Endothelial cell of umbilical vein (primary cell): ENCODE results near the gene SMARCA4. TPM values are rescaled to one million over a fixed set of nuclear protein-coding genes. Genes with fewer than 3 reads are reported as not detected.

ENCODE experiments used
- BruUV-seq: library from RNA; stranded (reverse); fragments of 400-500 nt; replicated peaks from 2 replicates; lab custom pipeline; 2021; lab: Mats Ljungman, UMichigan
- CTCF ChIA-PET: fragments of 300-600, 350-600 bp; sonication (Branson Sonifier 250); formaldehyde crosslinking; loops from one replicate; lab custom pipeline; 2021; ENCODE audit warnings: antibody characterized with exemption, inconsistent platforms; lab: Charles Lee
- POLR2A ChIA-PET: fragments of 300-600, 350-600 bp; sonication (Branson Sonifier 250); formaldehyde crosslinking; loops from one replicate; lab custom pipeline; 2021; ENCODE audit warnings: antibody characterized with exemption, inconsistent platforms; lab: Charles Lee
- DNase-seq: peaks from one replicate; pipeline ENCODE4 v3.0.0-alpha.2; 2011; ENCODE audit warnings: low read depth, low spot score
- FAIRE-seq: peaks from 2 replicates; lab custom pipeline; 2011; peaks lifted over from hg19 to GRCh38; lab: Jason Lieb, UNC
- H2AFZ ChIP-seq: 2 replicates; pipeline ENCODE4 v1.6.0; 2012; ENCODE audit warnings: low read depth, low read length, control low read depth, inconsistent platforms
- H3K27ac ChIP-seq: 2 replicates; pipeline ENCODE4 v1.5.1; 2011; ENCODE audit warnings: low read depth, mild to moderate bottlenecking, control low read depth, low read length, moderate library complexity; ENCODE audit not compliant: insufficient read depth
- H3K27me3 ChIP-seq, 2 experiments: 2 replicates each; pipeline versions ENCODE4 v1.6.0 to v1.6.1; 2011; ENCODE audit warnings: low read length in 2 of 2, mixed read lengths in 1 of 2; ENCODE audit not compliant: control insufficient read depth in 2 of 2, insufficient read depth in 2 of 2
- H3K36me3 ChIP-seq, 2 experiments: 2 replicates in 1 of 2; 3 replicates in 1 of 2; pipeline ENCODE4 v1.5.1; 2011; ENCODE audit warnings: low read length in 2 of 2, mild to moderate bottlenecking in 1 of 2, moderate library complexity in 1 of 2; ENCODE audit not compliant: control insufficient read depth in 2 of 2, insufficient read depth in 2 of 2; ENCODE audit errors: extremely low read depth in 1 of 2
- H3K4me1 ChIP-seq: 3 replicates; pipeline ENCODE4 v1.5.1; 2011; ENCODE audit warnings: mild to moderate bottlenecking, low read length; ENCODE audit not compliant: control insufficient read depth, insufficient read depth; ENCODE audit errors: extremely low read depth
- H3K4me2 ChIP-seq: 2 replicates; pipeline ENCODE4 v1.6.1; 2011; ENCODE audit warnings: low read length, control low read depth, mixed read lengths; ENCODE audit not compliant: insufficient read depth
- H3K4me3 ChIP-seq, 3 experiments: fragments of 200-600 bp in 1 of 3; sonication (generic), shearing (Covaris generic) in 1 of 3; replicated peaks in 1 of 3; 2 replicates each; pipeline ENCODE4 v1.5.1; 2011 to 2016; ENCODE audit warnings: control low read depth in 3 of 3, low read length in 3 of 3, mild to moderate bottlenecking in 2 of 3, inconsistent platforms in 1 of 3, low read depth in 1 of 3, moderate library complexity in 1 of 3; ENCODE audit not compliant: insufficient read depth in 1 of 3
- H3K79me2 ChIP-seq: 2 replicates; pipeline ENCODE4 v1.6.0; 2012; ENCODE audit warnings: low read length, inconsistent platforms; ENCODE audit not compliant: control insufficient read depth, insufficient read depth
- H3K9ac ChIP-seq: replicated peaks from 2 replicates; pipeline ENCODE3; 2011; ENCODE audit warnings: low read length, control low read depth; ENCODE audit not compliant: insufficient read depth; ENCODE audit errors: extremely low read depth
- H3K9me1 ChIP-seq: replicated peaks from 3 replicates; pipeline ENCODE4 v1.6.0; 2011; ENCODE audit warnings: mild to moderate bottlenecking, low read length; ENCODE audit not compliant: control insufficient read depth, insufficient read depth; ENCODE audit errors: extremely low read depth
- H3K9me3 ChIP-seq: replicated peaks from 2 replicates; pipeline ENCODE4 v1.5.1; 2012; ENCODE audit warnings: low read length, inconsistent platforms; ENCODE audit not compliant: control insufficient read depth, insufficient read depth
- H4K20me1 ChIP-seq: replicated peaks from 2 replicates; pipeline ENCODE3; 2011; ENCODE audit warnings: mild to moderate bottlenecking, low read length; ENCODE audit not compliant: control insufficient read depth, insufficient read depth; ENCODE audit errors: extremely low read depth
- EZH2 ChIP-seq: IDR thresholded peaks from 2 replicates; pipeline ENCODE4 v1.6.1; 2012; ENCODE audit warnings: borderline replicate concordance, low read depth, mild to moderate bottlenecking, moderate library complexity, low read length, inconsistent platforms; ENCODE audit not compliant: severe bottlenecking
- FOS ChIP-seq: IDR thresholded peaks from 2 replicates; pipeline ENCODE4 v1.6.1; 2011; ENCODE audit warnings: mild to moderate bottlenecking, low read length, moderate library complexity, borderline replicate concordance; ENCODE audit not compliant: insufficient read depth
- GATA2 ChIP-seq: IDR thresholded peaks from 2 replicates; pipeline ENCODE4 v1.7.0; 2011; ENCODE audit warnings: low read depth, mild to moderate bottlenecking, moderate library complexity, mixed read lengths, low read length; ENCODE audit not compliant: insufficient read length, insufficient read depth
- JUN ChIP-seq: IDR thresholded peaks from 2 replicates; pipeline ENCODE4 v1.6.1; 2011; ENCODE audit warnings: borderline replicate concordance, low read depth; ENCODE audit not compliant: insufficient read length, insufficient read depth
- MYC ChIP-seq: IDR thresholded peaks from one replicate; pipeline ENCODE4 v1.6.1; 2011; ENCODE audit warnings: mild to moderate bottlenecking, low read depth, low read length
- POLR2A ChIP-seq: IDR thresholded peaks from 2 replicates; pipeline ENCODE4 v1.6.1; 2012; ENCODE audit warnings: low read depth, mild to moderate bottlenecking, control low read depth, low read length
- POLR2AphosphoS5 ChIP-seq: IDR thresholded peaks from 2 replicates; pipeline ENCODE4 v1.6.1; 2012; ENCODE audit warnings: low read depth, mild to moderate bottlenecking, control low read depth, low read length, moderate library complexity; ENCODE audit not compliant: insufficient read depth
- dilution Hi-C: fragments of 300-500 bp; cut with MboI; formaldehyde crosslinking; loops from one replicate; pipeline ENCODE4 v1.15.0; 2019; ENCODE audit warnings: low sequenced_read_pairs; ENCODE audit not compliant: extremely low pct_ligation_motif_present
- intact Hi-C: fragments of 100-400 bp; cut with micrococcal nuclease; formaldehyde crosslinking; loops from one replicate; pipeline ENCODE4 v1.10.0; 2022
- polyA plus RNA-seq, 4 experiments: library from polyadenylated mRNA; depleted of rRNA in 3 of 4; stranded (reverse) in 3 of 4; unstranded in 1 of 4; fragments of >200 nt; gene quantifications; 2 replicates each; pipeline versions ENCODE4 v1.2.1 to v1.2.3, GENCODE V29; 2011 to 2012; ENCODE audit warnings: missing spikeins in 1 of 4
- total RNA-seq: library from RNA; stranded (reverse); gene quantifications from 2 replicates; pipeline ENCODE4 v1.2.3, GENCODE V29; 2021
- TF ChIP-seq, protein P1 (sequence below), 2 donors: IDR thresholded peaks; 1 replicate in 1 of 2; 2 replicates in 1 of 2; pipeline ENCODE4 v1.5.1; 2011; ENCODE audit warnings: low read length in 2 of 2, mild to moderate bottlenecking in 2 of 2, moderate library complexity in 2 of 2, control low read depth in 1 of 2, inconsistent platforms in 1 of 2, low read depth in 1 of 2; ENCODE audit not compliant: insufficient read depth in 1 of 2; ENCODE audit errors: extremely low read depth in 1 of 2
- TF ChIP-seq, protein P2 (sequence below): IDR thresholded peaks from 2 replicates; pipeline ENCODE4 v1.6.1; 2011; ENCODE audit not compliant: insufficient read depth, insufficient read length

The SMARCA4 gene
- total and polyA plus RNA-seq, 2 donors (not counting 3 experiments of a cell fraction or from before 2014, with no cell fraction given), result 65.0 to 177 TPM

- no peak overlapping the region for H3K9ac ChIP-seq
- H3K36me3 ChIP-seq, result peaks cover 26 to 79% of the 10 kb centered on the region in 2 experiments
- CTCF ChIA-PET, result interaction anchor here (1.1 kb wide), 1 partner anchor 95 kb away, joined by 4 read pairs; no protein-coding TSS in a partner anchor
- intact Hi-C loops (no loop called here), dilution Hi-C loops (no loop called here)
- no peak for FAIRE-seq
- no peaks in the 10 kb centered on the region for H3K4me1 ChIP-seq
- no peak overlapping the region for H3K4me3 ChIP-seq
- H3K9me1 ChIP-seq, result no peaks in the 10 kb centered on the region
- H3K4me2 ChIP-seq, result no peak overlapping the region
- no peaks in the 10 kb centered on the region for H3K9me3 ChIP-seq
- H3K27ac ChIP-seq, result no peak overlapping the region
- peaks cover under 1% of the 10 kb centered on the region for H3K79me2 ChIP-seq
- no peak for DNase-seq
- TF ChIP-seq POLR2AphosphoS5, result no peak
- TF ChIP-seq, protein P1, sequence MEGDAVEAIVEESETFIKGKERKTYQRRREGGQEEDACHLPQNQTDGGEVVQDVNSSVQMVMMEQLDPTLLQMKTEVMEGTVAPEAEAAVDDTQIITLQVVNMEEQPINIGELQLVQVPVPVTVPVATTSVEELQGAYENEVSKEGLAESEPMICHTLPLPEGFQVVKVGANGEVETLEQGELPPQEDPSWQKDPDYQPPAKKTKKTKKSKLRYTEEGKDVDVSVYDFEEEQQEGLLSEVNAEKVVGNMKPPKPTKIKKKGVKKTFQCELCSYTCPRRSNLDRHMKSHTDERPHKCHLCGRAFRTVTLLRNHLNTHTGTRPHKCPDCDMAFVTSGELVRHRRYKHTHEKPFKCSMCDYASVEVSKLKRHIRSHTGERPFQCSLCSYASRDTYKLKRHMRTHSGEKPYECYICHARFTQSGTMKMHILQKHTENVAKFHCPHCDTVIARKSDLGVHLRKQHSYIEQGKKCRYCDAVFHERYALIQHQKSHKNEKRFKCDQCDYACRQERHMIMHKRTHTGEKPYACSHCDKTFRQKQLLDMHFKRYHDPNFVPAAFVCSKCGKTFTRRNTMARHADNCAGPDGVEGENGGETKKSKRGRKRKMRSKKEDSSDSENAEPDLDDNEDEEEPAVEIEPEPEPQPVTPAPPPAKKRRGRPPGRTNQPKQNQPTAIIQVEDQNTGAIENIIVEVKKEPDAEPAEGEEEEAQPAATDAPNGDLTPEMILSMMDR (IDR thresholded peaks at IDR 0.05; ENCODE audit: extremely low read depth in 1 of 2, insufficient read depth in 1 of 2, low read depth in 1 of 2, low read length in 2 of 2), result no peak
- TF ChIP-seq POLR2A, result no peak
- TF ChIP-seq GATA2, result no peak
- TF ChIP-seq FOS, result no peak
- TF ChIP-seq JUN, result no peak
- TF ChIP-seq MYC, result no peak
- no peak for TF ChIP-seq EZH2
- TF ChIP-seq, protein P2, sequence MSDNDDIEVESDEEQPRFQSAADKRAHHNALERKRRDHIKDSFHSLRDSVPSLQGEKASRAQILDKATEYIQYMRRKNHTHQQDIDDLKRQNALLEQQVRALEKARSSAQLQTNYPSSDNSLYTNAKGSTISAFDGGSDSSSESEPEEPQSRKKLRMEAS, result no peak
- no peaks in the 10 kb centered on the region for H3K27me3 ChIP-seq
- POLR2A ChIA-PET, result no interaction called here
- H2AFZ ChIP-seq, result no peak overlapping the region
- BruUV-seq, result no TSS peak
- H4K20me1 ChIP-seq, result no peaks in the 10 kb centered on the region
These were observed 70.7 kb downstream of the SMARCA4 start for GRCh38 chr19:11031421-11032070.
